ENCODE measurements around the gene CEP57L1.

CEP57L1 gene

GRCh38 chr6:109174916-109175315 lies 79.6 kb downstream of the CEP57L1 start:
- FAIRE-seq (no peak), DNase-seq (ENCODE audit: insufficient read length, low spot score) (no peak)
- no peak for TF ChIP-seq CTCF (IDR thresholded peaks at IDR 0.05; ENCODE audit: insufficient read depth, missing control alignments)

- DNase-seq (ENCODE audit: insufficient read length, low spot score) (no peak), FAIRE-seq (no peak)
- no peak for TF ChIP-seq CTCF (IDR thresholded peaks at IDR 0.05; ENCODE audit: insufficient read depth, missing control alignments)
Observed at GRCh38 chr6:109178921-109179320, 83.6 kb downstream of the CEP57L1 start.

- DNase-seq (ENCODE audit: insufficient read length, low spot score): no peak
- no peak for TF ChIP-seq CTCF (IDR thresholded peaks at IDR 0.05; ENCODE audit: insufficient read depth, missing control alignments)
- FAIRE-seq: no peak
Observed at GRCh38 chr6:109179507-109179906, 84.2 kb downstream of the CEP57L1 start.

GRCh38 chr6:109182578-109182977 lies 87.3 kb downstream of the CEP57L1 start:
- DNase-seq (ENCODE audit: insufficient read length, low spot score): no peak
- TF ChIP-seq CTCF (IDR thresholded peaks at IDR 0.05; ENCODE audit: insufficient read depth, missing control alignments): no peak
- FAIRE-seq: no peak

- no peak for TF ChIP-seq CTCF (IDR thresholded peaks at IDR 0.05; ENCODE audit: insufficient read depth, missing control alignments)
- no peak for FAIRE-seq
- no peak for DNase-seq (ENCODE audit: insufficient read length, low spot score)
Observed at GRCh38 chr6:109183109-109183650, 87.9 kb downstream of the CEP57L1 start.

GRCh38 chr6:109184638-109185037 lies 89.3 kb downstream of the CEP57L1 start:
- DNase-seq (ENCODE audit: insufficient read length, low spot score) (no peak), FAIRE-seq (no peak)
- TF ChIP-seq CTCF (IDR thresholded peaks at IDR 0.05; ENCODE audit: insufficient read depth, missing control alignments): no peak

GRCh38 chr6:109186012-109186411 lies 90.7 kb downstream of the CEP57L1 start:
- FAIRE-seq (no peak), DNase-seq (ENCODE audit: insufficient read length, low spot score) (no peak)
- no peak for TF ChIP-seq CTCF (IDR thresholded peaks at IDR 0.05; ENCODE audit: insufficient read depth, missing control alignments)

Measured in D721Med (cell line).